ENCODE results near the gene MGARP.
"Not testable (repeated sequence)": the region's sequence is repeated elsewhere in the genome, so short reads cannot be mapped to it uniquely, and the experiment has no call there.

MGARP gene

GRCh38 chr4:139265654-139266053 is 14.4 kb downstream of the MGARP start:
- Histone ChIP-seq H3K27me3 (ENCODE audit: control insufficient read depth in 1 of 2, insufficient read depth in 1 of 2, low read length in 2 of 2) (no peaks in the 10 kb centered on the region), H3K9me3 (ENCODE audit: control insufficient read depth, low read length) (no peaks in the 10 kb centered on the region), H3K14ac (ENCODE audit: low read length in 2 of 2) (no peak overlapping the region), H3K79me1 (replicated peaks; ENCODE audit: low read length, poor library complexity, severe bottlenecking) (no peaks in the 10 kb centered on the region), H2BK5ac (ENCODE audit: low read depth, low read length, poor library complexity, severe bottlenecking) (no peak overlapping the region), H3K4ac (ENCODE audit: low read depth in 1 of 2, low read length in 2 of 2) (no peak overlapping the region), H2BK15ac (ENCODE audit: low read depth, poor library complexity, severe bottlenecking) (no peak overlapping the region), H3K23ac (ENCODE audit: low read length in 2 of 2) (no peak overlapping the region), H2BK12ac (ENCODE audit: low read length in 2 of 2) (no peak overlapping the region), H2AK5ac (ENCODE audit: low read length, severe bottlenecking) (no peak overlapping the region), H4K91ac (ENCODE audit: low read length) (no peak overlapping the region), H3K4me1 (ENCODE audit: control insufficient read depth, insufficient read depth, low read depth, low read length) (peaks cover 5% of the 10 kb centered on the region), H2AFZ (ENCODE audit: low read depth, low read length) (no peak overlapping the region), H3K18ac (ENCODE audit: low read depth in 1 of 2, low read length in 2 of 2) (peak overlapping the region in 1 of 2 experiments; percentile 84), H3K4me2 (ENCODE audit: low read length, poor library complexity, severe bottlenecking) (no peak overlapping the region), H3K36me3 (ENCODE audit: control insufficient read depth in 1 of 2, insufficient read depth in 2 of 2, low read depth in 1 of 2, low read length in 2 of 2) (no peaks in the 10 kb centered on the region), H2BK120ac (ENCODE audit: low read depth, low read length) (no peak overlapping the region), H3K9ac (ENCODE audit: low read length) (peak overlapping the region; percentile 66), H3K27ac (ENCODE audit: low read length, poor library complexity, severe bottlenecking) (peak overlapping the region; percentile 2), H4K8ac (ENCODE audit: low read length) (no peak overlapping the region), H3K4me3 (ENCODE audit: insufficient read depth in 1 of 2, low read depth in 1 of 2, low read length in 2 of 2) (peak overlapping the region in 1 of 2 experiments; percentile 74)
- no peak for DNase-seq
- 0% methylated on average over 1 of the region's 3 CpGs for WGBS

DNA sequence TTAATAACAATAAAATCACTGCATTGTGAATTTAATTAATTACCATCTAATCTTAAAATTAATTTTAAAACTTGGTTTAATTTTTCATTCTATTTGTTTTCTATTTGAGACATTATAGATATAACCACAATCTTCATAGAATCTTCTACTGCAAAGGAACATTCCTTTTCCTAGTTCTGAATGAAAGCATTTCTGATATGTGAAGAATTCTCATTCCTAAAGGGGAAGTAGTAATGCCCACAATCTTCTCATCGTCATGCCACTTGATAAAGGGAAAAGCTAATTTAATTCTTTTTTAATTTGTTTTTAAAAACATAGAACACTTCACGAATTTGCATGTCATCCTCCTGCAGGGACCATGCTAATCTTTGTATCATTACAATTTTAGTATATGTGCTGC is 23.7 kb downstream of the MGARP start:
- Histone ChIP-seq H3K18ac (ENCODE audit: low read depth in 1 of 2, low read length in 2 of 2) (no peak overlapping the region), H4K91ac (ENCODE audit: low read length) (no peak overlapping the region), H3K14ac (ENCODE audit: low read length in 2 of 2) (no peak overlapping the region), H3K9ac (ENCODE audit: low read length) (no peak overlapping the region), H3K27ac (ENCODE audit: low read length, poor library complexity, severe bottlenecking) (peak overlapping the region; percentile 47), H2BK15ac (ENCODE audit: low read depth, poor library complexity, severe bottlenecking) (no peak overlapping the region), H3K4me3 (ENCODE audit: insufficient read depth in 1 of 2, low read depth in 1 of 2, low read length in 2 of 2) (no peak overlapping the region), H4K8ac (ENCODE audit: low read length) (no peak overlapping the region), H3K27me3 (ENCODE audit: control insufficient read depth in 1 of 2, insufficient read depth in 1 of 2, low read length in 2 of 2) (no peaks in the 10 kb centered on the region), H2BK120ac (ENCODE audit: low read depth, low read length) (no peak overlapping the region), H2BK5ac (ENCODE audit: low read depth, low read length, poor library complexity, severe bottlenecking) (no peak overlapping the region), H3K36me3 (ENCODE audit: control insufficient read depth in 1 of 2, insufficient read depth in 2 of 2, low read depth in 1 of 2, low read length in 2 of 2) (no peaks in the 10 kb centered on the region), H3K4me1 (ENCODE audit: control insufficient read depth, insufficient read depth, low read depth, low read length) (peaks cover 2% of the 10 kb centered on the region), H3K23ac (ENCODE audit: low read length in 2 of 2) (no peak overlapping the region), H3K4ac (ENCODE audit: low read depth in 1 of 2, low read length in 2 of 2) (no peak overlapping the region), H2AFZ (ENCODE audit: low read depth, low read length) (no peak overlapping the region), H3K79me1 (replicated peaks; ENCODE audit: low read length, poor library complexity, severe bottlenecking) (no peaks in the 10 kb centered on the region), H3K9me3 (ENCODE audit: control insufficient read depth, low read length) (no peaks in the 10 kb centered on the region), H3K4me2 (ENCODE audit: low read length, poor library complexity, severe bottlenecking) (no peak overlapping the region), H2AK5ac (ENCODE audit: low read length, severe bottlenecking) (no peak overlapping the region), H2BK12ac (ENCODE audit: low read length in 2 of 2) (no peak overlapping the region)
- DNase-seq, result no peak
- 86% methylated on average over 1 of the region's 2 CpGs for WGBS

GRCh38 chr4:139255581-139255980 is 24.4 kb downstream of the MGARP start:
- H3K79me1 ChIP-seq (replicated peaks; ENCODE audit: low read length, poor library complexity, severe bottlenecking); H3K18ac ChIP-seq (ENCODE audit: low read depth in 1 of 2, low read length in 2 of 2); H4K91ac ChIP-seq (ENCODE audit: low read length); H3K9ac ChIP-seq (ENCODE audit: low read length); H4K8ac ChIP-seq (ENCODE audit: low read length); DNase-seq; H3K4me1 ChIP-seq (ENCODE audit: control insufficient read depth, insufficient read depth, low read depth, low read length); H2BK12ac ChIP-seq (ENCODE audit: low read length in 2 of 2); H3K27me3 ChIP-seq (ENCODE audit: control insufficient read depth in 1 of 2, insufficient read depth in 1 of 2, low read length in 2 of 2); H2BK120ac ChIP-seq (ENCODE audit: low read depth, low read length); H3K9me3 ChIP-seq (ENCODE audit: control insufficient read depth, low read length); H3K4me2 ChIP-seq (ENCODE audit: low read length, poor library complexity, severe bottlenecking); H3K14ac ChIP-seq (ENCODE audit: low read length in 2 of 2); H2AFZ ChIP-seq (ENCODE audit: low read depth, low read length); H3K4me3 ChIP-seq (ENCODE audit: insufficient read depth in 1 of 2, low read depth in 1 of 2, low read length in 2 of 2); H3K36me3 ChIP-seq (ENCODE audit: control insufficient read depth in 1 of 2, insufficient read depth in 2 of 2, low read depth in 1 of 2, low read length in 2 of 2); H3K23ac ChIP-seq (ENCODE audit: low read length in 2 of 2); H2BK5ac ChIP-seq (ENCODE audit: low read depth, low read length, poor library complexity, severe bottlenecking); H2BK15ac ChIP-seq (ENCODE audit: low read depth, poor library complexity, severe bottlenecking); H3K4ac ChIP-seq (ENCODE audit: low read depth in 1 of 2, low read length in 2 of 2): not testable (repeated sequence)
- H3K27ac ChIP-seq (ENCODE audit: low read length, poor library complexity, severe bottlenecking), result peak overlapping the region; percentile 61
- 94% methylated on average over 6 of the region's 6 CpGs for WGBS
- H2AK5ac ChIP-seq (ENCODE audit: low read length, severe bottlenecking), result peak overlapping the region; percentile 53

DNA sequence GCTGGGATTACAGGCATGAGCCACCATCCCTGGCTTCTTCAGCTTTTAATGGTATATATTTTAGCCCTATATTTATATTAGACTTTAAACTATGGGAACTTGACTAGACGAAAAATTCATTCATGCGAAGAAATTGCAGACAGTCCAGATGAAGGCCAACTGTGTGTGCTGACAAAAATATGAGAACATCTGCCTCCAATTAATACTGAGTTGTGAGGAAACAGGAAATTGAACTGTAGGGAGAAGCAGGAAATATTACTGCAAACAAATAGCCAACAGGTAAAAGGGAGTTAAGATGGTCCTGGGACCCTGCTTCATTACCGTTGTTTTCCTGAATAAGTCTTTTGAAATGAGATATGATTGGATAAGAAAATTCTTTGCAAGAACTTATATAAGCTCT is 26.3 kb downstream of the MGARP start:
- no peak overlapping the region for H2AK5ac ChIP-seq (ENCODE audit: low read length, severe bottlenecking)
- no peak overlapping the region for H2AFZ ChIP-seq (ENCODE audit: low read depth, low read length)
- H2BK5ac ChIP-seq (ENCODE audit: low read depth, low read length, poor library complexity, severe bottlenecking), result no peak overlapping the region
- H3K4ac ChIP-seq (ENCODE audit: low read depth in 1 of 2, low read length in 2 of 2), result no peak overlapping the region
- no peak for DNase-seq
- H2BK120ac ChIP-seq (ENCODE audit: low read depth, low read length), result no peak overlapping the region
- no peak overlapping the region for H2BK12ac ChIP-seq (ENCODE audit: low read length in 2 of 2)
- no peak overlapping the region for H2BK15ac ChIP-seq (ENCODE audit: low read depth, poor library complexity, severe bottlenecking)
- H3K14ac ChIP-seq (ENCODE audit: low read length in 2 of 2), result no peak overlapping the region
- no peak overlapping the region for H4K91ac ChIP-seq (ENCODE audit: low read length)
- H3K36me3 ChIP-seq (ENCODE audit: control insufficient read depth in 1 of 2, insufficient read depth in 2 of 2, low read depth in 1 of 2, low read length in 2 of 2), result no peaks in the 10 kb centered on the region
- H3K9ac ChIP-seq (ENCODE audit: low read length), result no peak overlapping the region
- WGBS, result 96% methylated on average over 2 of the region's 3 CpGs
- no peaks in the 10 kb centered on the region for H3K79me1 ChIP-seq (replicated peaks; ENCODE audit: low read length, poor library complexity, severe bottlenecking)
- no peak overlapping the region for H3K4me2 ChIP-seq (ENCODE audit: low read length, poor library complexity, severe bottlenecking)
- H4K8ac ChIP-seq (ENCODE audit: low read length), result no peak overlapping the region
- H3K23ac ChIP-seq (ENCODE audit: low read length in 2 of 2), result no peak overlapping the region
- H3K27me3 ChIP-seq (ENCODE audit: control insufficient read depth in 1 of 2, insufficient read depth in 1 of 2, low read length in 2 of 2), result no peaks in the 10 kb centered on the region
- H3K27ac ChIP-seq (ENCODE audit: low read length, poor library complexity, severe bottlenecking), result no peak overlapping the region
- H3K9me3 ChIP-seq (ENCODE audit: control insufficient read depth, low read length), result no peaks in the 10 kb centered on the region
- H3K18ac ChIP-seq (ENCODE audit: low read depth in 1 of 2, low read length in 2 of 2), result no peak overlapping the region
- no peak overlapping the region for H3K4me3 ChIP-seq (ENCODE audit: insufficient read depth in 1 of 2, low read depth in 1 of 2, low read length in 2 of 2)
- H3K4me1 ChIP-seq (ENCODE audit: control insufficient read depth, insufficient read depth, low read depth, low read length), result peaks cover 2% of the 10 kb centered on the region

All from mesenchymal stem cell (in vitro differentiated cells and primary cell).